Liver (tissue), 9 donors: ENCODE results near the gene CLEC17A. TPM values are rescaled to one million over a fixed set of nuclear protein-coding genes. Genes with fewer than 3 reads are reported as not detected.
"Not testable (repeated sequence)": the region's sequence is repeated elsewhere in the genome, so short reads cannot be mapped to it uniquely, and the experiment has no call there.

Experiments used
- DNase-seq: peaks from one replicate; pipeline ENCODE4 v3.0.0-alpha.2; 2017; ENCODE audit warnings: low spot score
- H3K27ac ChIP-seq, 2 donors: one replicate each; pipeline ENCODE4 v1.7.0; 2013; ENCODE audit warnings: inconsistent platforms in 2 of 2, low read length in 2 of 2, control low read depth in 1 of 2, low read depth in 1 of 2, mild to moderate bottlenecking in 1 of 2
- H3K27me3 ChIP-seq, 4 donors: one replicate each; pipeline versions ENCODE4 v1.6.1 to v1.7.0; 2013; ENCODE audit warnings: low read length in 3 of 4, inconsistent platforms in 1 of 4, mild to moderate bottlenecking in 1 of 4, moderate library complexity in 1 of 4; ENCODE audit not compliant: control insufficient read depth in 4 of 4, insufficient read depth in 4 of 4
- H3K36me3 ChIP-seq, 4 donors: one replicate each; pipeline versions ENCODE4 v1.6.1 to v1.7.0; 2013; ENCODE audit warnings: low read length in 3 of 4, mild to moderate bottlenecking in 3 of 4, low read depth in 1 of 4, moderate library complexity in 1 of 4; ENCODE audit not compliant: control insufficient read depth in 4 of 4, insufficient read depth in 3 of 4
- H3K4me1 ChIP-seq, 4 donors: one replicate each; pipeline versions ENCODE4 v1.6.1 to v1.7.0; 2013; ENCODE audit warnings: low read length in 3 of 4, mild to moderate bottlenecking in 3 of 4, moderate library complexity in 1 of 4; ENCODE audit not compliant: control insufficient read depth in 4 of 4, insufficient read depth in 4 of 4
- H3K4me3 ChIP-seq, 3 donors: one replicate each; pipeline versions ENCODE4 v1.6.1 to v1.7.0; 2013; ENCODE audit warnings: low read length in 3 of 3, control low read depth in 1 of 3, low read depth in 1 of 3, mild to moderate bottlenecking in 1 of 3
- H3K9ac ChIP-seq, 2 donors: one replicate each; pipeline ENCODE4 v1.7.0; 2013; ENCODE audit warnings: low read length in 2 of 2, mild to moderate bottlenecking in 2 of 2, moderate library complexity in 2 of 2, control low read depth in 1 of 2, low read depth in 1 of 2
- H3K9me3 ChIP-seq, 4 donors: one replicate each; pipeline versions ENCODE4 v1.6.1 to v1.7.0; 2013; ENCODE audit warnings: low read length in 3 of 4; ENCODE audit not compliant: control insufficient read depth in 4 of 4
- FOXA2 ChIP-seq: IDR thresholded peaks from 2 replicates; pipeline ENCODE4 v1.6.1; 2016; ENCODE audit warnings: antibody characterized with exemption
- GABPA ChIP-seq, 2 donors: IDR thresholded peaks in 1 of 2; conservative IDR thresholded peaks in 1 of 2; 2 replicates each; pipeline ENCODE4 v1.6.1; 2016; ENCODE audit warnings: antibody characterized with exemption in 2 of 2, mild to moderate bottlenecking in 1 of 2, moderate library complexity in 1 of 2
- HNF4A ChIP-seq, 2 donors: conservative IDR thresholded peaks; 2 replicates each; pipeline ENCODE4 v1.6.1; 2016; ENCODE audit warnings: antibody characterized with exemption in 2 of 2, mild to moderate bottlenecking in 2 of 2
- HNF4G ChIP-seq: IDR thresholded peaks from 2 replicates; pipeline ENCODE4 v1.6.1; 2016; ENCODE audit warnings: antibody characterized with exemption
- JUND ChIP-seq, 2 donors: IDR thresholded peaks; 2 replicates each; pipeline ENCODE4 v1.6.1; 2016; ENCODE audit warnings: antibody characterized with exemption in 2 of 2
- NR2F2 ChIP-seq: IDR thresholded peaks from 2 replicates; pipeline ENCODE4 v1.6.1; 2016; ENCODE audit warnings: antibody characterized with exemption
- RAD21 ChIP-seq, 2 donors: IDR thresholded peaks; 2 replicates each; pipeline ENCODE4 v1.6.1; 2016; ENCODE audit warnings: antibody characterized with exemption in 2 of 2, mild to moderate bottlenecking in 2 of 2
- RXRA ChIP-seq, 2 donors: IDR thresholded peaks; 2 replicates each; pipeline ENCODE4 v1.6.1; 2017 to 2018; ENCODE audit warnings: antibody characterized with exemption in 2 of 2, mild to moderate bottlenecking in 1 of 2
- SP1 ChIP-seq: IDR thresholded peaks from 2 replicates; pipeline ENCODE4 v1.6.1; 2018; ENCODE audit warnings: antibody characterized with exemption, mild to moderate bottlenecking
- YY1 ChIP-seq: IDR thresholded peaks from 2 replicates; pipeline ENCODE4 v1.6.1; 2016; ENCODE audit warnings: antibody characterized with exemption, mild to moderate bottlenecking
- WGBS: extraction: QIAGEN DNeasy Blood & Tissue Kit; methylation state at CpG from one replicate; pipeline ENCODE4 v1.1.7; 2013; 5-methylcytosine and 5-hydroxymethylcytosine counted together
- polyA plus RNA-seq, 2 donors: library from polyadenylated mRNA; stranded (reverse) in 1 of 2; unstranded in 1 of 2; fragments of 200-250 nt in 1 of 2; fragments of >200 nt in 1 of 2; fragmentation: Nextera tagmentation in 1 of 2; extraction: Ambion mirVana in 1 of 2; gene quantifications; one replicate each; pipeline versions ENCODE4 v1.2.1 to v1.2.3, GENCODE V29; 2013 to 2015
- total RNA-seq, 2 donors: library from RNA; depleted of rRNA; stranded (reverse); fragments of >200 nt; gene quantifications; one replicate each; pipeline ENCODE4 v1.2.3, GENCODE V29; 2014
- TF ChIP-seq, protein P1 (sequence below): IDR thresholded peaks from 2 replicates; pipeline ENCODE4 v1.6.1; 2016; ENCODE audit warnings: antibody characterized with exemption
- TF ChIP-seq, protein P2 (sequence below): IDR thresholded peaks from 2 replicates; pipeline ENCODE4 v1.6.1; 2016; ENCODE audit warnings: antibody characterized with exemption
- TF ChIP-seq, protein P3 (sequence below): IDR thresholded peaks from 2 replicates; pipeline ENCODE4 v1.6.1; 2016; ENCODE audit warnings: antibody characterized with exemption, mild to moderate bottlenecking
- donor health status: healthy.
- donor health status: healthy.
- donor health status: healthy.
- donor health status: healthy.
- donor health status: healthy.

The CLEC17A gene
- total and polyA plus RNA-seq, 4 donors = 0.22 to 0.28 TPM; not detected in 2

DNA sequence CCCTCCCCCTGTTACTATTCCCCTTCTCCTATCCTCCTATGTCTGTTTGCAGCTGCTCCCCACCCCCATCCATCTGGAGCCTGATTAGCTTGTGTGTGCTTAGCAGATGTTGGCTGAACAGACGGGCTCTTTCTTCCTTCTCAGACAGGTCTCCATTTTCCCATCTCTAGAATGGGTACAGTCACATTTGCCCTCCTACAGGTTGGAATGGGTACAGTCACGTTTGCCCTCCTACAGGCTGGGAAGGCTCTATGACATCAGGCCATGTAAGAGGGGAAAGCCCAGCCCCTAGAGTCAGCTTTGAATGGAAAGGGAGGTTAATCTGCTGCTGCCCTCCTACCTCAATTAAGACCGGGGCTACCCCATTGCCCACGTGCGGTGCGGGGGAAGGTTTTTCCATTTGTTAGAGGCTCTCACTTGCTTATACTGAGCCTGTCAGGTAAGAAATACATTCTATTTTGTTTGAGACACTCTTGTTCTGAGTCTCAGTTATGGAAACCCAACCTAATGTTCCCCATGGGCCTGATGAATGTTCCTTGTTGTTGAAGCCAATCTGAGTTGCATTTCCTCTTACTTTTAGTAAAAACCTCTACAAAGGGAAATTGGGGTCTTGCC lies 2.2 kb upstream of the CLEC17A start:
- 62% methylated on average over 6 of the region's 6 CpGs for WGBS
- Histone ChIP-seq H3K4me1 (no peaks in the 10 kb centered on the region), H3K9ac (no peak overlapping the region), H3K9me3 (no peaks in the 10 kb centered on the region), H3K4me3 (no peak overlapping the region), H3K27ac (no peak overlapping the region), H3K36me3 (no peaks in the 10 kb centered on the region), H3K27me3 (no peaks in the 10 kb centered on the region)
- no peak for DNase-seq
- TF ChIP-seq SP1 (no peak), RXRA (IDR thresholded peaks at IDR 0.05) (no peak), NR2F2 (no peak), FOXA2 (no peak), GABPA (IDR thresholded peaks at IDR 0.05 in 1 of 2, conservative IDR thresholded peaks at IDR 0.05 in 1 of 2) (no peak), HNF4A (conservative IDR thresholded peaks at IDR 0.05) (no peak), HNF4G (no peak), RAD21 (IDR thresholded peaks at IDR 0.05) (no peak), JUND (IDR thresholded peaks at IDR 0.05) (no peak), YY1 (no peak)
- TF ChIP-seq, protein P1, sequence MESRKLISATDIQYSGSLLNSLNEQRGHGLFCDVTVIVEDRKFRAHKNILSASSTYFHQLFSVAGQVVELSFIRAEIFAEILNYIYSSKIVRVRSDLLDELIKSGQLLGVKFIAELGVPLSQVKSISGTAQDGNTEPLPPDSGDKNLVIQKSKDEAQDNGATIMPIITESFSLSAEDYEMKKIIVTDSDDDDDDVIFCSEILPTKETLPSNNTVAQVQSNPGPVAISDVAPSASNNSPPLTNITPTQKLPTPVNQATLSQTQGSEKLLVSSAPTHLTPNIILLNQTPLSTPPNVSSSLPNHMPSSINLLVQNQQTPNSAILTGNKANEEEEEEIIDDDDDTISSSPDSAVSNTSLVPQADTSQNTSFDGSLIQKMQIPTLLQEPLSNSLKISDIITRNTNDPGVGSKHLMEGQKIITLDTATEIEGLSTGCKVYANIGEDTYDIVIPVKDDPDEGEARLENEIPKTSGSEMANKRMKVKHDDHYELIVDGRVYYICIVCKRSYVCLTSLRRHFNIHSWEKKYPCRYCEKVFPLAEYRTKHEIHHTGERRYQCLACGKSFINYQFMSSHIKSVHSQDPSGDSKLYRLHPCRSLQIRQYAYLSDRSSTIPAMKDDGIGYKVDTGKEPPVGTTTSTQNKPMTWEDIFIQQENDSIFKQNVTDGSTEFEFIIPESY = no peak
- TF ChIP-seq, protein P2, sequence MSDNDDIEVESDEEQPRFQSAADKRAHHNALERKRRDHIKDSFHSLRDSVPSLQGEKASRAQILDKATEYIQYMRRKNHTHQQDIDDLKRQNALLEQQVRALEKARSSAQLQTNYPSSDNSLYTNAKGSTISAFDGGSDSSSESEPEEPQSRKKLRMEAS = no peak
- TF ChIP-seq, protein P3, sequence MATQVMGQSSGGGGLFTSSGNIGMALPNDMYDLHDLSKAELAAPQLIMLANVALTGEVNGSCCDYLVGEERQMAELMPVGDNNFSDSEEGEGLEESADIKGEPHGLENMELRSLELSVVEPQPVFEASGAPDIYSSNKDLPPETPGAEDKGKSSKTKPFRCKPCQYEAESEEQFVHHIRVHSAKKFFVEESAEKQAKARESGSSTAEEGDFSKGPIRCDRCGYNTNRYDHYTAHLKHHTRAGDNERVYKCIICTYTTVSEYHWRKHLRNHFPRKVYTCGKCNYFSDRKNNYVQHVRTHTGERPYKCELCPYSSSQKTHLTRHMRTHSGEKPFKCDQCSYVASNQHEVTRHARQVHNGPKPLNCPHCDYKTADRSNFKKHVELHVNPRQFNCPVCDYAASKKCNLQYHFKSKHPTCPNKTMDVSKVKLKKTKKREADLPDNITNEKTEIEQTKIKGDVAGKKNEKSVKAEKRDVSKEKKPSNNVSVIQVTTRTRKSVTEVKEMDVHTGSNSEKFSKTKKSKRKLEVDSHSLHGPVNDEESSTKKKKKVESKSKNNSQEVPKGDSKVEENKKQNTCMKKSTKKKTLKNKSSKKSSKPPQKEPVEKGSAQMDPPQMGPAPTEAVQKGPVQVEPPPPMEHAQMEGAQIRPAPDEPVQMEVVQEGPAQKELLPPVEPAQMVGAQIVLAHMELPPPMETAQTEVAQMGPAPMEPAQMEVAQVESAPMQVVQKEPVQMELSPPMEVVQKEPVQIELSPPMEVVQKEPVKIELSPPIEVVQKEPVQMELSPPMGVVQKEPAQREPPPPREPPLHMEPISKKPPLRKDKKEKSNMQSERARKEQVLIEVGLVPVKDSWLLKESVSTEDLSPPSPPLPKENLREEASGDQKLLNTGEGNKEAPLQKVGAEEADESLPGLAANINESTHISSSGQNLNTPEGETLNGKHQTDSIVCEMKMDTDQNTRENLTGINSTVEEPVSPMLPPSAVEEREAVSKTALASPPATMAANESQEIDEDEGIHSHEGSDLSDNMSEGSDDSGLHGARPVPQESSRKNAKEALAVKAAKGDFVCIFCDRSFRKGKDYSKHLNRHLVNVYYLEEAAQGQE = no peak

DNA sequence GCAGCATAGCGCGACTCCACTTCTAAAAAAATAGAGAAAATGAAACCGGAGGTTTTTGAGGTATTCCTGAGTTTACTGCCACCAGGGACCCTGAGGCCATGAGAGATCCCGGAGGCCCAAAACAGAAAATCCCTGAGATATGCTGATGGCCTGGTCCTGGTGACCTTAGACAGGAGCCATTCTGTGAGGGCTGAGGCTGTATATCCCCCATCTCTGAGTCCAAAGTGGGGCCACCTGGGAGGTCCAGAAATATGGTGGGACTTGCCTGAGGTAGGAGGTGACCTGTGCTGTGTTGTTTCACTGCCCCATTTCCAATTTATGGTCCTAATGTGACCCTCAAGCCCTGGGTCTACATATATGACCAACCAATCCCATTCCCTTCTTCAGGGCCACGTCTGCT lies 1.5 kb downstream of the CLEC17A start:
- not testable (repeated sequence) for H3K27me3 ChIP-seq, H3K36me3 ChIP-seq, H3K4me3 ChIP-seq, DNase-seq, H3K9me3 ChIP-seq, H3K27ac ChIP-seq, H3K4me1 ChIP-seq, H3K9ac ChIP-seq
- WGBS = 87% methylated on average over 4 of the region's 5 CpGs

DNA sequence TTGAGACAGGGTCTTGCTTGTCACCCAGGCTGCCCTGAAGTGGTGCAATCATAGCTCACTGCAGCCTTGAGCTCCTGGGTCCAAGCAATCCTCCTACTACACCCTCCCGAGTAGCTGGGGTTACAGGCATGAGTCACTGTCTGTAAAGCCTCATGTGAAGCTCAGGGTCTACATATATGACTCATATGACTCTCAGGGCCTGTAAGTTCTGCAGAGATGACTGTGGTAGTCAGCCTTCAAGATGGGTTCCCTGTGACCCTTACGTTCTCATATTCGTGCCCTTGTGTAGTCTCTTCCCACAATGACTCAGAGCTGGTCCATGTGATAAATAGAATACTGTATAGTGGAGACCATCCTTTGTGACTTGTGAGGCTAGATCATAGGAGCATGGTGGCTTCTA lies 2.3 kb downstream of the CLEC17A start:
- not testable (repeated sequence) for H3K9me3 ChIP-seq, H3K36me3 ChIP-seq, H3K27ac ChIP-seq, DNase-seq, H3K4me1 ChIP-seq, H3K27me3 ChIP-seq, H3K4me3 ChIP-seq, H3K9ac ChIP-seq
- 66% methylated on average over 3 of the region's 3 CpGs for WGBS

DNA sequence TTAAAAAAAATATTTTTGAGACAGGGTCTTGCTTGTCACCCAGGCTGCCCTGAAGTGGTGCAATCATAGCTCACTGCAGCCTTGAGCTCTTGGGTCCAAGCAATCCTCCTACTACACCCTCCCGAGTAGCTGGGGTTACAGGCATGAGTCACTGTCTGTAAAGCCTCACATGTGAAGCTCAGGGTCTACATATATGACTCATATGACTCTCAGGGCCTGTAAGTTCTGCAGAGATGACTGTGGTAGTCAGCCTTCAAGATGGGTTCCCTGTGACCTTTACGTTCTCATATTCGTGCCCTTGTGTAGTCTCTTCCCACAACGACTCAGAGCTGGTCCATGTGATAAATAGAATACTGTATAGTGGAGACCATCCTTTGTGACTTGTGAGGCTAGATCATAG lies 6.5 kb downstream of the CLEC17A start:
- 57% methylated on average over 4 of the region's 4 CpGs for WGBS
- H3K4me3 ChIP-seq, H3K4me1 ChIP-seq, H3K36me3 ChIP-seq, H3K27ac ChIP-seq, DNase-seq, H3K9ac ChIP-seq, H3K9me3 ChIP-seq, H3K27me3 ChIP-seq: not testable (repeated sequence)
